Transverse colon (tissue), 4 donors: ENCODE measurements around the gene CAMTA1. TPM values are rescaled to one million over a fixed set of nuclear protein-coding genes. Genes with fewer than 3 reads are reported as not detected.

Experiments
- DNase-seq: peaks from one replicate; pipeline ENCODE4 v3.0.0-alpha.2; 2019
- H3K27ac ChIP-seq, 4 donors: fragments of 200-600 bp; sonication (generic); 2 replicates each; pipeline ENCODE4 v1.5.1; 2016 to 2018; ENCODE audit warnings: inconsistent platforms in 4 of 4
- H3K27me3 ChIP-seq: fragments of 200-600 bp; sonication (generic); 2 replicates; pipeline ENCODE4 v1.5.1; 2017; ENCODE audit warnings: inconsistent platforms
- H3K36me3 ChIP-seq, 4 donors: fragments of 200-600 bp; sonication (generic); 2 replicates each; pipeline ENCODE4 v1.5.1; 2017 to 2019; ENCODE audit warnings: inconsistent platforms in 4 of 4
- H3K4me1 ChIP-seq, 4 donors: fragments of 200-600 bp; sonication (generic); 2 replicates each; pipeline ENCODE4 v1.5.1; 2017 to 2020; ENCODE audit warnings: inconsistent platforms in 4 of 4
- H3K4me3 ChIP-seq, 4 donors: fragments of 200-600 bp; sonication (generic); 1 replicate in 1 of 4; 2 replicates in 3 of 4; pipeline versions ENCODE4 v1.5.1 to v1.6.1; 2017 to 2019; ENCODE audit warnings: inconsistent platforms in 4 of 4
- H3K9me3 ChIP-seq, 2 donors: fragments of 200-600 bp; sonication (generic); 2 replicates each; pipeline ENCODE4 v1.5.1; 2017 to 2019; ENCODE audit warnings: inconsistent platforms in 2 of 2
- CTCF ChIP-seq, 5 experiments: fragments of 200-600 bp in 3 of 5; fragments of 450-650 bp in 2 of 5; sonication (generic) in 3 of 5; IDR thresholded peaks; 1 replicate in 2 of 5; 2 replicates in 3 of 5; pipeline ENCODE4 v1.5.1; 2016 to 2017; ENCODE audit warnings: antibody characterized with exemption in 5 of 5, inconsistent platforms in 3 of 5, mild to moderate bottlenecking in 2 of 5, moderate library complexity in 1 of 5
- EP300 ChIP-seq: sonication (generic); formaldehyde crosslinking; IDR thresholded peaks from one replicate; pipeline ENCODE4 v1.6.1; 2017; ENCODE audit warnings: antibody characterized with exemption, low read depth
- POLR2A ChIP-seq: fragments of 450-650 bp; IDR thresholded peaks from one replicate; pipeline ENCODE4 v1.6.1; 2016; ENCODE audit warnings: antibody characterized with exemption, mild to moderate bottlenecking, moderate library complexity
- POLR2AphosphoS5 ChIP-seq, 3 donors: sonication (generic); formaldehyde crosslinking; IDR thresholded peaks; one replicate each; pipeline ENCODE4 v1.6.1; 2016; ENCODE audit warnings: antibody characterized with exemption in 3 of 3
- WGBS, 2 donors: methylation state at CpG; one replicate each; pipeline ENCODE4 v1.1.5; 2018; ENCODE audit warnings: low coverage in 1 of 2; 5-methylcytosine and 5-hydroxymethylcytosine counted together
- in situ Hi-C, 4 donors: fragments of 200-750 bp; cut with MboI; loops; one replicate each; pipeline versions ENCODE4 v1.15.0 to v1.15.1; 2017; ENCODE audit warnings: low sequenced_read_pairs in 3 of 4, low pct_ligation_motif_present in 1 of 4, low pct_unique_long_range_greater_than_20kb in 1 of 4
- intact Hi-C: fragments of 100-400 bp; cut with DNase I; formaldehyde crosslinking; loops from one replicate; pipeline ENCODE4 v1.15.1; 2023; ENCODE audit warnings: low total_unique reads
- total RNA-seq, 4 donors: library from RNA; depleted of rRNA; stranded (reverse); fragments of >200 nt; gene quantifications; one replicate each; pipeline ENCODE4 v1.1.0, GENCODE V29; 2016

Gene CAMTA1
- total RNA-seq, 4 donors from 2014 or later: 93.8 to 268 (median 130) TPM

GRCh38 chr1:7485826-7486225 lies 700.6 kb downstream of the CAMTA1 start:
- H3K4me1 ChIP-seq: peaks cover 0 to 4% (median 1%) of the 10 kb centered on the region in 4 donors
- H3K27ac ChIP-seq: no peak overlapping the region
- no peak overlapping the region for H3K4me3 ChIP-seq
- intact Hi-C loops (no loop called here), in situ Hi-C loops (no loop called here)
- H3K36me3 ChIP-seq: no peaks in the 10 kb centered on the region
- 85 to 100% methylated on average over 2 to 6 of the region's 6 CpGs for WGBS, 2 donors
- no peak for DNase-seq
- no peaks in the 10 kb centered on the region for H3K9me3 ChIP-seq
- TF ChIP-seq CTCF (IDR thresholded peaks at IDR 0.05): no peak
- no peak for TF ChIP-seq POLR2A
- no peak for TF ChIP-seq EP300
- TF ChIP-seq POLR2AphosphoS5 (IDR thresholded peaks at IDR 0.05): no peak
- H3K27me3 ChIP-seq: no peaks in the 10 kb centered on the region

GRCh38 chr1:7487766-7488474 lies 702.7 kb downstream of the CAMTA1 start:
- no peaks in the 10 kb centered on the region for H3K27me3 ChIP-seq
- no peak overlapping the region for H3K27ac ChIP-seq
- H3K9me3 ChIP-seq: no peaks in the 10 kb centered on the region
- in situ Hi-C loops: no loop called here
- TF ChIP-seq CTCF (IDR thresholded peaks at IDR 0.05): no peak
- TF ChIP-seq POLR2AphosphoS5 (IDR thresholded peaks at IDR 0.05): no peak
- no peak for TF ChIP-seq EP300
- TF ChIP-seq POLR2A: no peak
- H3K36me3 ChIP-seq: no peaks in the 10 kb centered on the region
- H3K4me3 ChIP-seq: no peak overlapping the region
- H3K4me1 ChIP-seq: peaks cover 0 to 18% (median 14%) of the 10 kb centered on the region in 4 donors
- intact Hi-C loops: no loop called here
- DNase-seq: no peak
- 84% methylated on average over 8 of the region's 8 CpGs; no CpG with 5 or more reads in 1 of the 2 donors for WGBS, 2 donors

GRCh38 chr1:7488475-7488842 lies 703.2 kb downstream of the CAMTA1 start:
- in situ Hi-C loops (no loop called here), intact Hi-C loops (no loop called here)
- Histone ChIP-seq H3K27ac (no peak overlapping the region), H3K27me3 (no peaks in the 10 kb centered on the region), H3K4me1 (peaks cover 0 to 18% (median 14%) of the 10 kb centered on the region in 4 donors), H3K4me3 (no peak overlapping the region), H3K9me3 (no peaks in the 10 kb centered on the region), H3K36me3 (no peaks in the 10 kb centered on the region)
- DNase-seq: no peak
- WGBS, 2 donors: 96% methylated on average over 1 of the region's 1 CpG; no CpG with 5 or more reads in 1 of the 2 donors
- no peak for TF ChIP-seq CTCF (IDR thresholded peaks at IDR 0.05)
- no peak for TF ChIP-seq EP300
- no peak for TF ChIP-seq POLR2A
- TF ChIP-seq POLR2AphosphoS5 (IDR thresholded peaks at IDR 0.05): no peak

- TF ChIP-seq POLR2A (no peak), EP300 (no peak), POLR2AphosphoS5 (IDR thresholded peaks at IDR 0.05) (no peak), CTCF (IDR thresholded peaks at IDR 0.05) (no peak)
- WGBS, 2 donors: 86% methylated on average over 11 of the region's 13 CpGs; no CpG with 5 or more reads in 1 of the 2 donors
Measured at GRCh38 chr1:7489586-7489985, 704.3 kb downstream of the CAMTA1 start.

More at GRCh38 chr1:7489586-7489985, 704.3 kb downstream of the CAMTA1 start:
- Histone ChIP-seq H3K9me3 (no peaks in the 10 kb centered on the region), H3K4me3 (no peak overlapping the region), H3K36me3 (no peaks in the 10 kb centered on the region), H3K27me3 (no peaks in the 10 kb centered on the region), H3K4me1 (peaks cover 0 to 18% (median 14%) of the 10 kb centered on the region in 4 donors), H3K27ac (no peak overlapping the region)
- DNase-seq: no peak
- in situ Hi-C loops (no loop called here), intact Hi-C loops (no loop called here)
